ENCODE measurements around the gene RTL10. TPM values are rescaled to one million over a fixed set of nuclear protein-coding genes. Genes with fewer than 3 reads are reported as not detected.

RTL10 gene
- polyA plus RNA-seq, 1 donor from 2014 or later: 11.7 TPM

DNA sequence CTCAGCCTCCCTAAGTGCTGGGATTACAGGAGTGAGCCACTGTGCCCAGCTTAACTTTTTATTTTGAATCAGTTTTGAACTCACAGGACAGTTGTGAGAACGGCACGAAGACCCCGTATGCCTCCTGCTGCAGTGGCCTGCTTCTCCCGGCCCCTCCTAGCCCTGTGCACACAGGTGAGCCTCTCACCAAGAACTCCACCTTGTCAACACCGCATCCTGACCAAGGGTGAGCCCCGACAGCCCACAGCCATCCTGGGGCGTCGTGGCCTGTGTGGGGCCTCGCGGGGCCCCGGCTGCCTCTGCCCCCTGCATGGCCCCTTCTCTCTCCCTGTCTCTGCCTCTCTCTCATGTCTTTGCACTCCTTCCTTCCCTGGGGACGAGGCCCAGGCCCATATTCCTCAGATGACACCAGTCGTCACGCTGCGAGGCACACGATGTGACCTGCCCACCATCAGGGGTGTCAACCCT is 38.8 kb downstream of the RTL10 start:
- no peaks in the 10 kb centered on the region for H3F3A ChIP-seq (ENCODE audit: insufficient read depth, low read length, poor library complexity, severe bottlenecking)
- no peaks in the 10 kb centered on the region for H3K27me3 ChIP-seq (ENCODE audit: insufficient read depth, low read depth, low read length)
- H3K9me2 ChIP-seq (ENCODE audit: insufficient read depth, low read length): no peaks in the 10 kb centered on the region
- H3K9ac ChIP-seq (ENCODE audit: low read length): no peak overlapping the region
- no peak overlapping the region for H3K4me3 ChIP-seq (ENCODE audit: low read length)
- no peaks in the 10 kb centered on the region for H3K9me3 ChIP-seq (ENCODE audit: low read length)
- no peak overlapping the region for H3K27ac ChIP-seq (ENCODE audit: low read length)
- no peaks in the 10 kb centered on the region for H3K36me3 ChIP-seq (ENCODE audit: insufficient read depth, low read length)
- no peaks in the 10 kb centered on the region for H4K20me1 ChIP-seq (ENCODE audit: insufficient read depth)
- no peak overlapping the region for H3K4me2 ChIP-seq (ENCODE audit: low read length)
- no peak overlapping the region for H2AFZ ChIP-seq (ENCODE audit: low read depth, low read length)
- no peaks in the 10 kb centered on the region for H3K79me2 ChIP-seq (replicated peaks; ENCODE audit: insufficient read depth, low read length)
- TF ChIP-seq RAD21 (conservative IDR thresholded peaks at IDR 0.05): no peak
- TF ChIP-seq EZH2 (IDR thresholded peaks at IDR 0.05; ENCODE audit: borderline replicate concordance, insufficient read depth, low read length, poor library complexity, severe bottlenecking): no peak
- TF ChIP-seq, protein P1, sequence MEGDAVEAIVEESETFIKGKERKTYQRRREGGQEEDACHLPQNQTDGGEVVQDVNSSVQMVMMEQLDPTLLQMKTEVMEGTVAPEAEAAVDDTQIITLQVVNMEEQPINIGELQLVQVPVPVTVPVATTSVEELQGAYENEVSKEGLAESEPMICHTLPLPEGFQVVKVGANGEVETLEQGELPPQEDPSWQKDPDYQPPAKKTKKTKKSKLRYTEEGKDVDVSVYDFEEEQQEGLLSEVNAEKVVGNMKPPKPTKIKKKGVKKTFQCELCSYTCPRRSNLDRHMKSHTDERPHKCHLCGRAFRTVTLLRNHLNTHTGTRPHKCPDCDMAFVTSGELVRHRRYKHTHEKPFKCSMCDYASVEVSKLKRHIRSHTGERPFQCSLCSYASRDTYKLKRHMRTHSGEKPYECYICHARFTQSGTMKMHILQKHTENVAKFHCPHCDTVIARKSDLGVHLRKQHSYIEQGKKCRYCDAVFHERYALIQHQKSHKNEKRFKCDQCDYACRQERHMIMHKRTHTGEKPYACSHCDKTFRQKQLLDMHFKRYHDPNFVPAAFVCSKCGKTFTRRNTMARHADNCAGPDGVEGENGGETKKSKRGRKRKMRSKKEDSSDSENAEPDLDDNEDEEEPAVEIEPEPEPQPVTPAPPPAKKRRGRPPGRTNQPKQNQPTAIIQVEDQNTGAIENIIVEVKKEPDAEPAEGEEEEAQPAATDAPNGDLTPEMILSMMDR (IDR thresholded peaks at IDR 0.05; ENCODE audit: poor library complexity, severe bottlenecking): no peak
- no peak for TF ChIP-seq MXI1 (conservative IDR thresholded peaks at IDR 0.05; ENCODE audit: poor library complexity, severe bottlenecking)

- no peaks in the 10 kb centered on the region for H3F3A ChIP-seq (ENCODE audit: insufficient read depth, low read length, poor library complexity, severe bottlenecking)
- no peaks in the 10 kb centered on the region for H4K20me1 ChIP-seq (ENCODE audit: insufficient read depth)
- no peak overlapping the region for H3K4me3 ChIP-seq (ENCODE audit: low read length)
- no peaks in the 10 kb centered on the region for H3K79me2 ChIP-seq (replicated peaks; ENCODE audit: insufficient read depth, low read length)
- no peak overlapping the region for H2AFZ ChIP-seq (ENCODE audit: low read depth, low read length)
- H3K27me3 ChIP-seq (ENCODE audit: insufficient read depth, low read depth, low read length): no peaks in the 10 kb centered on the region
- no peak overlapping the region for H3K27ac ChIP-seq (ENCODE audit: low read length)
- H3K9me2 ChIP-seq (ENCODE audit: insufficient read depth, low read length): no peaks in the 10 kb centered on the region
- no peaks in the 10 kb centered on the region for H3K9me3 ChIP-seq (ENCODE audit: low read length)
- TF ChIP-seq RAD21 (conservative IDR thresholded peaks at IDR 0.05) (no peak), EZH2 (IDR thresholded peaks at IDR 0.05; ENCODE audit: borderline replicate concordance, insufficient read depth, low read length, poor library complexity, severe bottlenecking) (no peak), SMC3 (conservative IDR thresholded peaks at IDR 0.05; ENCODE audit: poor library complexity) (no peak), POLR2AphosphoS5 (IDR thresholded peaks at IDR 0.05) (no peak), MXI1 (conservative IDR thresholded peaks at IDR 0.05; ENCODE audit: poor library complexity, severe bottlenecking) (no peak), EP300 (conservative IDR thresholded peaks at IDR 0.05; ENCODE audit: poor library complexity, severe bottlenecking) (no peak), TAF1 (IDR thresholded peaks at IDR 0.05; ENCODE audit: low read depth) (no peak), REST (IDR thresholded peaks at IDR 0.05; ENCODE audit: borderline replicate concordance) (no peak)
- TF ChIP-seq, protein P1 (IDR thresholded peaks at IDR 0.05; ENCODE audit: poor library complexity, severe bottlenecking): no peak
- H3K4me2 ChIP-seq (ENCODE audit: low read length): no peak overlapping the region
- H3K36me3 ChIP-seq (ENCODE audit: insufficient read depth, low read length): no peaks in the 10 kb centered on the region
- no peak overlapping the region for H3K9ac ChIP-seq (ENCODE audit: low read length)
Measured at GRCh38 chr22:19815093-19815822, 39.4 kb downstream of the RTL10 start.
